GM06990 (cell line): Measurements from ENCODE around the gene C1orf226.
"Not testable (repeated sequence)": the region's sequence is repeated elsewhere in the genome, so short reads cannot be mapped to it uniquely, and the experiment has no call there.

Source experiments
- DNase-seq: peaks from one replicate; pipeline ENCODE4 v3.0.0-alpha.2; 2011; ENCODE audit not compliant: insufficient read length; ENCODE audit errors: extremely low read depth
- H3K27me3 ChIP-seq: replicated peaks from 2 replicates; pipeline ENCODE4 v1.6.0; 2011; ENCODE audit warnings: low read length; ENCODE audit not compliant: control insufficient read depth, insufficient read depth
- H3K36me3 ChIP-seq: 2 replicates; pipeline ENCODE4 v1.5.1; 2011; ENCODE audit warnings: low read length; ENCODE audit not compliant: control insufficient read depth, insufficient read depth
- H3K4me3 ChIP-seq: replicated peaks from 2 replicates; pipeline ENCODE4 v1.5.1; 2011; ENCODE audit warnings: low read depth, mild to moderate bottlenecking, control low read depth, low read length
- CTCF ChIP-seq: IDR thresholded peaks from 2 replicates; pipeline ENCODE4 v1.5.1; 2011; ENCODE audit warnings: low read length, control low read depth, mild to moderate bottlenecking, inconsistent platforms; ENCODE audit not compliant: insufficient read depth, poor library complexity, severe bottlenecking

C1orf226 gene

GRCh38 chr1:162343470-162343869 lies 38.1 kb upstream of the C1orf226 start:
- no peak for DNase-seq
- no peak for TF ChIP-seq CTCF
- Histone ChIP-seq H3K4me3 (no peak overlapping the region), H3K27me3 (no peaks in the 10 kb centered on the region; the same call in 1 of the 2 replicates), H3K36me3 (no peaks in the 10 kb centered on the region)

- TF ChIP-seq CTCF: no peak
- H3K4me3 ChIP-seq: no peak overlapping the region
Measured at GRCh38 chr1:162347281-162347680, 34.2 kb upstream of the C1orf226 start.

GRCh38 chr1:162349635-162350330 lies 31.7 kb upstream of the C1orf226 start:
- Histone ChIP-seq H3K36me3 (no peaks in the 10 kb centered on the region), H3K27me3 (no peaks in the 10 kb centered on the region), H3K4me3 (no peak overlapping the region)
- TF ChIP-seq CTCF: no peak
- no peak for DNase-seq

More at GRCh38 chr1:162347281-162347680, 34.2 kb upstream of the C1orf226 start:
- DNase-seq: no peak
- Histone ChIP-seq H3K36me3 (no peaks in the 10 kb centered on the region), H3K27me3 (no peaks in the 10 kb centered on the region)

- Histone ChIP-seq H3K4me3 (no peak overlapping the region), H3K36me3 (no peaks in the 10 kb centered on the region), H3K27me3 (no peaks in the 10 kb centered on the region)
- no peak for DNase-seq
- TF ChIP-seq CTCF: no peak
Measured at GRCh38 chr1:162351246-162351842, 30.2 kb upstream of the C1orf226 start.

- H3K36me3 ChIP-seq, H3K27me3 ChIP-seq, H3K4me3 ChIP-seq, DNase-seq: not testable (repeated sequence)
Measured at GRCh38 chr1:162351874-162352273, 29.7 kb upstream of the C1orf226 start.

GRCh38 chr1:162353078-162353477 lies 28.4 kb upstream of the C1orf226 start:
- no peak for DNase-seq
- no peak for TF ChIP-seq CTCF
- Histone ChIP-seq H3K36me3 (no peaks in the 10 kb centered on the region), H3K4me3 (no peak overlapping the region), H3K27me3 (peaks cover 3% of the 10 kb centered on the region)
